Sigmoid colon (tissue), 3 donors: Measurements from ENCODE around the gene CNOT6.

ENCODE experiments used
- POLR2A ChIP-seq, 2 donors: fragments of 450-650 bp; IDR thresholded peaks; one replicate each; pipeline ENCODE4 v1.6.1; 2016; ENCODE audit warnings: antibody characterized with exemption in 2 of 2, mild to moderate bottlenecking in 2 of 2, moderate library complexity in 2 of 2
- TF ChIP-seq, protein P1 (sequence below), 4 experiments: fragments of 450-650 bp in 3 of 4; fragments of 200-600 bp in 1 of 4; IDR thresholded peaks; one replicate each; pipeline ENCODE4 v1.5.1; 2016 to 2019; ENCODE audit warnings: antibody characterized with exemption in 4 of 4, mild to moderate bottlenecking in 3 of 4, moderate library complexity in 2 of 4

DNA sequence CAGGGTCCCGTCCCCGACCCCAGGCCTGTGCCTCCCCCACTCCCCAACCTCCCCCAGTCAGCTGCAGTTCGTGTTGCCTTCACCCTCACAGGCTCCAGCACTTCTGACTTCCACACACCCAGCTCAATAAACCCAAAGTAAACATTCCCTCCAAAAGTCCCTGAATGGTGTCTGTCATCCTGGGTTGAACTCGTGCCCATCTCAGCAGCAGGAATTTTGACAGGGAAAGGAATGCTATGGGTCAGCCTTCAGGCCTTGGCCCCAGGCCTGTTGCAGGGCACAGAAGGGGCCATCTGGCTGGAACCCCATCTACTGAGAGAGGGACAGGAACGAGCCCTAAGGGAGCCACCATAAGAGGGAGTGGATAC lies 29.6 kb upstream of the CNOT6 start:
- TF ChIP-seq, protein P1, sequence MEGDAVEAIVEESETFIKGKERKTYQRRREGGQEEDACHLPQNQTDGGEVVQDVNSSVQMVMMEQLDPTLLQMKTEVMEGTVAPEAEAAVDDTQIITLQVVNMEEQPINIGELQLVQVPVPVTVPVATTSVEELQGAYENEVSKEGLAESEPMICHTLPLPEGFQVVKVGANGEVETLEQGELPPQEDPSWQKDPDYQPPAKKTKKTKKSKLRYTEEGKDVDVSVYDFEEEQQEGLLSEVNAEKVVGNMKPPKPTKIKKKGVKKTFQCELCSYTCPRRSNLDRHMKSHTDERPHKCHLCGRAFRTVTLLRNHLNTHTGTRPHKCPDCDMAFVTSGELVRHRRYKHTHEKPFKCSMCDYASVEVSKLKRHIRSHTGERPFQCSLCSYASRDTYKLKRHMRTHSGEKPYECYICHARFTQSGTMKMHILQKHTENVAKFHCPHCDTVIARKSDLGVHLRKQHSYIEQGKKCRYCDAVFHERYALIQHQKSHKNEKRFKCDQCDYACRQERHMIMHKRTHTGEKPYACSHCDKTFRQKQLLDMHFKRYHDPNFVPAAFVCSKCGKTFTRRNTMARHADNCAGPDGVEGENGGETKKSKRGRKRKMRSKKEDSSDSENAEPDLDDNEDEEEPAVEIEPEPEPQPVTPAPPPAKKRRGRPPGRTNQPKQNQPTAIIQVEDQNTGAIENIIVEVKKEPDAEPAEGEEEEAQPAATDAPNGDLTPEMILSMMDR (IDR thresholded peaks at IDR 0.05), result no peak
- no peak for TF ChIP-seq POLR2A (IDR thresholded peaks at IDR 0.05)
